Left lobe of liver (tissue), 2 donors: Measurements from ENCODE around the gene FGF16. TPM values are rescaled to one million over a fixed set of nuclear protein-coding genes. Genes with fewer than 3 reads are reported as not detected.
A peak's percentile ranks its signal among the peaks of the same experiment; 100 is the strongest.
"Not testable (repeated sequence)": the region's sequence is repeated elsewhere in the genome, so short reads cannot be mapped to it uniquely, and the experiment has no call there.

ENCODE experiments used
- ATAC-seq: fragments of 200-7000 bp; cut with Tn5 transposase; one replicate; pipeline ENCODE4 v1.9.1; 2020; ENCODE audit warnings: mild to moderate bottlenecking, moderate library complexity
- DNase-seq: peaks from one replicate; pipeline ENCODE4 v3.0.0-alpha.2; 2020; ENCODE audit warnings: low spot score
- total RNA-seq: library from RNA; stranded (reverse); gene quantifications from one replicate; pipeline ENCODE4 v1.2.1, GENCODE V29; 2021
- donor health status: DM: no; HTN: no; CAD: no; lungs with moderate emphysema.
- donor health status: DM: no; HTN: yes; CAD: no.

Gene FGF16
- total RNA-seq, 1 donor from 2014 or later, result not detected

DNA sequence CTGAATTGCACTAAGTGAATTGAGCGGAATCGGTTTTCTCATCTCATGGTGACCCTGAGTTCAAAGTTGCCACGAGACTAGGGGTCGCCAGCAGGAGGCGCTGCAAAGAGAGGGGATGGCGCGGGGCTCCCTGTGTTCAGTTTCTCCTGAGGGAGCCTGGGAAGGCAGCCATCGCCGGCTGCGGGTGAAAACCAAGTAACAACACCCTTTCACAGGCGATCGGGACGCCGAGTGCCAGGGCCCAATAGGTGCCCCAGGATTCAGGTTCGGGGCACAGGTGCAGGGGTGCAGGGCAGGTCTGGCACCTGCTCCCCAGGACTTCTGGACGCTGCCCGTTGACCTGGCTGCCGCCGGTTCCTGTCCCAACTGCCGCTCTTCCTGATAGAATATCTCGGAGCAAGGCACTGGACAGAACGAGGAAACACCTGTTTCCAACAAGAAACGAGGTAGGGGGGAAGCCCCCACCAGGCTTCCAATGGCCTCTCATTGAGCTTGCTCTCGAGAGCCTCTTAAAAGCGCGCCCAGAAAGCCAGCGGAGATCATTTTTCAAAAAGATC is 1.1 kb upstream of the FGF16 start:
- DNase-seq (no peak), ATAC-seq (peak; percentile 62)

- no peak for DNase-seq
- ATAC-seq, result no peak
These were observed 722 bp downstream of the FGF16 start for GRCh38 chrX:77447653-77448569.

DNA sequence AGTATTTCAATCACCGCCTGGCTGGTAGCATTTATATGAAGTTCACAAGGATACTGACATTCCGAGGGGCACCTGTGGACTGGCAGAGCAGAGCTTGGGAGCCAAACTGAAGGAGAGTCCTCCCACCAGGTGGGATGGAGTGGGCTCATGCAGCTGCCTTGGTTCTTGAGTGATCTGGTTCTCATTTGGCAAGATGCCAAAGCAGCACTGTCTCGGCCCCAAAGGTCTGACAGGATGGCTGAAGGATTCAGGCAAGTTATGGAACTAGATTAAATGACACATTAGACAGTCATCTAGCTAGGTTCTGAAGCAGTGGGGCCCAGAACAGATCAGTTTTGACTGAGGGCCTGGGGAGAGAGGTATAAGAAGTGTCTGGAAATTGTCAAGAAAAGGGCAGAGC is 3.2 kb downstream of the FGF16 start:
- DNase-seq (no peak), ATAC-seq (no peak)

- ATAC-seq, result no peak
- DNase-seq, result no peak
These were observed 3.8 kb downstream of the FGF16 start for GRCh38 chrX:77450996-77451395.

- no peak for DNase-seq
These were observed 6.0 kb downstream of the FGF16 start for GRCh38 chrX:77453190-77453589.

DNA sequence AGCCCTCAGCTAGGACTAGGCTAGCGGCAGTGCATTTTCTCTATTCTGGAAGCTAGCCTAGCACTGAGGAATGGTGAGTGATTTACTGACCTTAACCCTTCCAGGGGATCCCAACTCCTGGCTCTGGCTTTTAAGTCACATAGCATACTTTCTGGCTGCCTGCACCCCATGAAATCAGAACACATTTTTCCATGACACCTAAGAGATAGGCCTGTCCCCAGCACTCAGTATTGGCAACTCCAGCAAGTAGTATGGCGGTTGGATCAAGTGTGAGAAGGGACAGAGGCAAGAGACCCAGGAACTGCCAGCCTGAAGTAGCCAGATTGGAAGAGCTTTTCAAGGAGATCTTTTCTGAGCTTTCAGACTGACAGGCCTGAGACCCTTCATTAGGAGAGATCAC is 8.2 kb downstream of the FGF16 start:
- DNase-seq (no peak), ATAC-seq (no peak)

More at GRCh38 chrX:77453190-77453589, 6.0 kb downstream of the FGF16 start:
- no peak for ATAC-seq

- DNase-seq, result no peak
- no peak for ATAC-seq
These were observed 36.9 kb downstream of the FGF16 start for GRCh38 chrX:77484045-77484444.

DNA sequence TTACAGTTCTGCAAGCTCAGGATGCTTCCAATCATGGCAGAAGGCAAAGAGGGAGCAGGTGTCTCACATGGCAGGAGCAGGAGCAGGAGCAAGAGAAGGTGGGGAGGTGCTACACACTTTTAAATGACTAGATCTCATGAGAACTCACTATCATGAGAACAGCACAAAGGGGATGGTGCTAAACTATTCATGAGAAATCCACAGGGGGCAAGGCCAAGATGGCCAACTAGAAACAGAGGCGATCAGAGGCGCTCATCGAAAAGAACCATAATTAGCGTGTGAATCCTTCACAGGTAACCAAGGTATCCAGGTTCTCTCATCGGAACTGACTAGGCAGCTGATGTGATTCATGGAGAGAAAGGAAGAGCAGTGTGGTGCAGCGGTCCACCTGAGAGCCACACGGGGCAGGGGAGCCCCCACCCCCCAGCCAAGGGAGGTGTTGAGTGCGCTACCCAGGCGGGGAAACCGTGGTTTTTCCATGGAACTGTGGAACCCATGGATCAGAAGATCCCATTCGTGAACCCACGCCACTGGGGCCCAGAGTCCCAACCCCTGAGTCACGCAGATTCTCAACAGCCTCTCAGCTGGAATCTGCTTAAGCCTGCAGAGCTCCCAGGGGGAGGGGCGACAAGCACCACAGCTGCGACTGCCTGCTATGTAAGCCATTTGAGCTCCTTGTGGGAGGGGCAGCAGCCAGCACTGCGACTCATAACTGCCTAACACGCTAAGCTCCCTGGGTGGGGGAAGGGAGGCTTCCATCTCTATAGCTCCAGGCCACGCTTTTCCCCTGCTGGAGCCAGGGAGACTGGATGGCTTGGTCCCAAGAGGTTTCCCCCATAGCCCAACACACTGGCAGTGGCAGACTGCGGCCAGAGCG is 46.7 kb downstream of the FGF16 start:
- ATAC-seq, result no peak
- DNase-seq, result no peak

DNA sequence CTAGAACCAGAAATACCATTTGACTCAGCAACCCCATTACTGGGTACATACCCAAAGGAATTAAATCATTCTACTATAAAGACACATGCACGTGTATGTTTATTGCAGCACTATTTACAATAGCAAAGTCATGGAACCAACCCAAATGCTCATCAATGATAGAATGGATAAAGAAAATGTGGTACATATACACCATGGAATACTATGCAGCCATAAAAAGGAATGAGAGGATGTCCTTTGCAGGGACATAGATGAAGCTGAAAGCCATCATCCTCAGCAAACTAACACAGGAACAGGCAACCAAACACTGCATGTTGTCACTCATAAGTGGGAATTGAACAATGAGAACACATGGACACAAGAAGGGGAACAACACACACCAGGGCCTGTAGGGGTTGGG is 53.0 kb downstream of the FGF16 start:
- not testable (repeated sequence) for ATAC-seq, DNase-seq

DNA sequence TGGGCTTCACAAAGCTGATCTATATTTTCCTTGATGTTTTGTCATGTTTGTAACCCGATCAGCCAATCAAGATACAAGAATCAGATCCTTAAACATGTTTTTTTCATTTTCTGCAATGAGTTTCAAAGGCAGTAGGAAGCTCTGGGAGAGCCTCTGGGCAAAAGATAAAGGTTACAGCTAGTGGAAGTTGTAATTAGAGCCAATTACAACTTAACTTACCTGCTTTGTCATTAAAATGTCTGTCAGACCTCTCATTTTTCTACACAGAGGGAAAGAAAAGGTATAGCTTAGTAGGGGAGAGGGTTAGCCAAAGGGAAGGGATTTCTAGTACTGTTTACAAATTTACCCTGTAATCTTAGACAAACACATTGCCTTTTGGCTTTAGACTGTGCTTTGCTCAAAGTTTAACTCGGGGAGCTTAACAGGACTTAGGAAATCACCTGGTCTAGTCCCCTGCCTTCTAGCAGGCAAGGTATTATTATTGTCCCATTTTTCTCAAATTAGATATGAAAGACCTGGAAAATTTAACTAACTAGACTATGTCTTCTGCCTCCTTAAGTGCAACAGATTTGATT is 55.8 kb downstream of the FGF16 start:
- no peak for DNase-seq
- peak; percentile 90 for ATAC-seq

DNA sequence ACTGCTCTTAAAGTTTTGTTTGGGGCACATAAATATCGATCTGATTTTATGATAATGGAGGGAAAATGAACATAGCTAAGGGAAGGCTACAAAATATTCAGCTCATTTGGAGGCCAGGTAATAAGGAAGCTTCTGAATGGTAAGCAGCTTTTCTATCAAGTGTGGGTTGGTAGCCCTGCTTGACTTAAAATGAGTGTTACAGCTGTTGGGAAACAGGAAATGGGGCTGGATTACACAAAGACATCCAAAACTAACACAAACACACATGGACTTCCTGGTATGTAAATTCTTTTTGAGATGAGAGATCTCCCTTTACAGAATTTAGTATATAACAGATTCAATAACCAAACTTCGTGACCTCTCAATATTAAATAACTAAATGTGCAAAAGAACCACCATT is 58.0 kb downstream of the FGF16 start:
- DNase-seq (no peak), ATAC-seq (no peak)
